GM12878 (cell line): Measurements from ENCODE around the gene SNAPC3. TPM values are rescaled to one million over a fixed set of nuclear protein-coding genes. Genes with fewer than 3 reads are reported as not detected.

ENCODE experiments used
- HDGF ChIP-seq: fragments of 450-650 bp; IDR thresholded peaks from 2 replicates; pipeline ENCODE4 v1.6.1; 2016; ENCODE audit warnings: antibody characterized with exemption
- POLR2AphosphoS2 ChIP-seq: IDR thresholded peaks from 2 replicates; pipeline ENCODE4 v1.6.1; 2011; ENCODE audit warnings: low read depth, mild to moderate bottlenecking, low read length, improper control_type of control experiment, moderate library complexity
- RELA ChIP-seq: fragments of 450-650 bp; IDR thresholded peaks from 2 replicates; pipeline ENCODE4 v1.8.0; 2014; ENCODE audit warnings: borderline replicate concordance; ENCODE audit not compliant: partially characterized antibody
- SUZ12 ChIP-seq: fragments of 200-600 bp; sonication (generic); IDR thresholded peaks from one replicate; pipeline ENCODE4 v1.6.1; 2018; ENCODE audit warnings: antibody characterized with exemption, mild to moderate bottlenecking; ENCODE audit not compliant: unreplicated experiment
- polyA plus RNA-seq, 11 experiments: library from polyadenylated mRNA; depleted of rRNA in 4 of 11; unstranded in 6 of 11; stranded (reverse) in 5 of 11; fragments of >200 nt; fragmentation: Nextera tagmentation in 4 of 11; fragmentation: Illumina TruSeq in 1 of 11; extraction: Ambion mirVana in 4 of 11; extraction: Trizol in 1 of 11; gene quantifications; 1 replicate in 1 of 11; 2 replicates in 10 of 11; pipeline versions ENCODE4 v1.2.1 to v1.2.3, GENCODE V29; 2011 to 2016; ENCODE audit warnings: inconsistent platforms in 2 of 11, missing spikeins in 2 of 11, low read depth in 1 of 11
- small RNA-seq: library from RNA; depleted of rRNA; stranded (forward); fragments of <200 nt; gene quantifications from one replicate; pipeline ENCODE3, GENCODE V24; 2014
- total RNA-seq, 4 experiments: library from RNA; depleted of rRNA in 3 of 4; stranded (reverse); fragments of >200 nt in 3 of 4; fragmentation: Illumina TruSeq in 1 of 4; extraction: Trizol in 1 of 4; gene quantifications; 2 replicates each; pipeline versions ENCODE4 v1.2.1 to v1.2.3, GENCODE V29; 2013 to 2021
- TF ChIP-seq, protein P1 (sequence below): fragments of 450-650 bp; IDR thresholded peaks from 2 replicates; pipeline ENCODE4 v1.6.1; 2017; ENCODE audit warnings: antibody characterized with exemption, mild to moderate bottlenecking, moderate library complexity
- TF ChIP-seq, protein P2 (sequence below): fragments of 450-650 bp; conservative IDR thresholded peaks from 2 replicates; pipeline ENCODE4 v1.6.1; 2017; ENCODE audit warnings: mild to moderate bottlenecking, moderate library complexity

The SNAPC3 gene
- total and polyA plus RNA-seq, 10 of the 15 experiments (the other 5 are each of a cell fraction or from before 2014, with no cell fraction given): 5.7 to 47.4 (median 24.6) TPM

- TF ChIP-seq SUZ12: no peak
- peak; percentile 86 for TF ChIP-seq RELA
- TF ChIP-seq, protein P1, sequence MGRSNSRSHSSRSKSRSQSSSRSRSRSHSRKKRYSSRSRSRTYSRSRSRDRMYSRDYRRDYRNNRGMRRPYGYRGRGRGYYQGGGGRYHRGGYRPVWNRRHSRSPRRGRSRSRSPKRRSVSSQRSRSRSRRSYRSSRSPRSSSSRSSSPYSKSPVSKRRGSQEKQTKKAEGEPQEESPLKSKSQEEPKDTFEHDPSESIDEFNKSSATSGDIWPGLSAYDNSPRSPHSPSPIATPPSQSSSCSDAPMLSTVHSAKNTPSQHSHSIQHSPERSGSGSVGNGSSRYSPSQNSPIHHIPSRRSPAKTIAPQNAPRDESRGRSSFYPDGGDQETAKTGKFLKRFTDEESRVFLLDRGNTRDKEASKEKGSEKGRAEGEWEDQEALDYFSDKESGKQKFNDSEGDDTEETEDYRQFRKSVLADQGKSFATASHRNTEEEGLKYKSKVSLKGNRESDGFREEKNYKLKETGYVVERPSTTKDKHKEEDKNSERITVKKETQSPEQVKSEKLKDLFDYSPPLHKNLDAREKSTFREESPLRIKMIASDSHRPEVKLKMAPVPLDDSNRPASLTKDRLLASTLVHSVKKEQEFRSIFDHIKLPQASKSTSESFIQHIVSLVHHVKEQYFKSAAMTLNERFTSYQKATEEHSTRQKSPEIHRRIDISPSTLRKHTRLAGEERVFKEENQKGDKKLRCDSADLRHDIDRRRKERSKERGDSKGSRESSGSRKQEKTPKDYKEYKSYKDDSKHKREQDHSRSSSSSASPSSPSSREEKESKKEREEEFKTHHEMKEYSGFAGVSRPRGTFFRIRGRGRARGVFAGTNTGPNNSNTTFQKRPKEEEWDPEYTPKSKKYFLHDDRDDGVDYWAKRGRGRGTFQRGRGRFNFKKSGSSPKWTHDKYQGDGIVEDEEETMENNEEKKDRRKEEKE: peak; percentile 99
- peak; percentile 86 for TF ChIP-seq HDGF
- TF ChIP-seq, protein P2, sequence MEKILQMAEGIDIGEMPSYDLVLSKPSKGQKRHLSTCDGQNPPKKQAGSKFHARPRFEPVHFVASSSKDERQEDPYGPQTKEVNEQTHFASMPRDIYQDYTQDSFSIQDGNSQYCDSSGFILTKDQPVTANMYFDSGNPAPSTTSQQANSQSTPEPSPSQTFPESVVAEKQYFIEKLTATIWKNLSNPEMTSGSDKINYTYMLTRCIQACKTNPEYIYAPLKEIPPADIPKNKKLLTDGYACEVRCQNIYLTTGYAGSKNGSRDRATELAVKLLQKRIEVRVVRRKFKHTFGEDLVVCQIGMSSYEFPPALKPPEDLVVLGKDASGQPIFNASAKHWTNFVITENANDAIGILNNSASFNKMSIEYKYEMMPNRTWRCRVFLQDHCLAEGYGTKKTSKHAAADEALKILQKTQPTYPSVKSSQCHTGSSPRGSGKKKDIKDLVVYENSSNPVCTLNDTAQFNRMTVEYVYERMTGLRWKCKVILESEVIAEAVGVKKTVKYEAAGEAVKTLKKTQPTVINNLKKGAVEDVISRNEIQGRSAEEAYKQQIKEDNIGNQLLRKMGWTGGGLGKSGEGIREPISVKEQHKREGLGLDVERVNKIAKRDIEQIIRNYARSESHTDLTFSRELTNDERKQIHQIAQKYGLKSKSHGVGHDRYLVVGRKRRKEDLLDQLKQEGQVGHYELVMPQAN: peak; percentile 96
- peak; percentile 89; the same call in 1 of the 2 replicates for TF ChIP-seq POLR2AphosphoS2
These were observed 88.3 kb downstream of the SNAPC3 start, which contains the start of gene PSIP1 (continued) for GRCh38 chr9:15510789-15511575.

Small RNA genes within 50 kb of the gene (small RNA-seq; reads per million reads assigned to genes)
- gene RNU6-319P: not detected

Other genes with a start within 250 kb of the SNAPC3 start
- gene TTC39B, start 115.7 kb upstream of the SNAPC3 start, total RNA-seq (2014; rRNA removed): 1.5 and 2.5 TPM in 2 replicates
- gene TTC39B, start 115.7 kb upstream of the SNAPC3 start, total RNA-seq (2014; rRNA removed; fragmentation: Illumina TruSeq; extraction: Trizol): 1.7 and 2.6 TPM in 2 replicates
- gene TTC39B, start 115.7 kb upstream of the SNAPC3 start, total RNA-seq (2021): 2.4 and 3.6 TPM in 2 replicates
- gene TTC39B, start 115.7 kb upstream of the SNAPC3 start, polyA plus RNA-seq (2011; rRNA removed): 1.4 and 2.2 TPM in 2 replicates
- gene TTC39B, start 115.7 kb upstream of the SNAPC3 start, polyA plus RNA-seq (2014; fragmentation: Illumina TruSeq; extraction: Trizol): 2.5 and 2.7 TPM in 2 replicates
- 1 to 10 TPM; 1.0 to 1.4 TPM for gene TTC39B, start 115.7 kb upstream of the SNAPC3 start, polyA plus RNA-seq (2014; fragmentation: Nextera tagmentation; extraction: Ambion mirVana)
- 1.0 and 1.8 TPM in 2 replicates for gene TTC39B, start 115.7 kb upstream of the SNAPC3 start, polyA plus RNA-seq (2014; rRNA removed)
- 1 to 10 TPM in 1 of 2 experiments, under 1 TPM in 1; 0.68 to 1.6 TPM for gene TTC39B, start 115.7 kb upstream of the SNAPC3 start, polyA plus RNA-seq (2016; fragmentation: Nextera tagmentation; extraction: Ambion mirVana)
- 130 and 159 TPM in 2 replicates for gene PSIP1, start 88.1 kb downstream of the SNAPC3 start, total RNA-seq (2014; rRNA removed)
- gene PSIP1, start 88.1 kb downstream of the SNAPC3 start, total RNA-seq (2014; rRNA removed; fragmentation: Illumina TruSeq; extraction: Trizol): 286 and 301 TPM in 2 replicates
- gene PSIP1, start 88.1 kb downstream of the SNAPC3 start, total RNA-seq (2021): 181 and 186 TPM in 2 replicates
- gene PSIP1, start 88.1 kb downstream of the SNAPC3 start, polyA plus RNA-seq (2011; rRNA removed): 179 and 352 TPM in 2 replicates
- gene PSIP1, start 88.1 kb downstream of the SNAPC3 start, polyA plus RNA-seq (2014; fragmentation: Illumina TruSeq; extraction: Trizol): 295 and 442 TPM in 2 replicates
- 100 to 1,000 TPM in 1 of 2 experiments, 10 to 100 TPM in 1; 75.5 to 115 TPM for gene PSIP1, start 88.1 kb downstream of the SNAPC3 start, polyA plus RNA-seq (2014; fragmentation: Nextera tagmentation; extraction: Ambion mirVana)
- gene PSIP1, start 88.1 kb downstream of the SNAPC3 start, polyA plus RNA-seq (2014; rRNA removed): 125 and 166 TPM in 2 replicates
- 100 to 1,000 TPM; 100 to 299 TPM for gene PSIP1, start 88.1 kb downstream of the SNAPC3 start, polyA plus RNA-seq (2016; fragmentation: Nextera tagmentation; extraction: Ambion mirVana)
- gene CCDC171, start 130.2 kb downstream of the SNAPC3 start, total RNA-seq (2014; rRNA removed): 2.0 and 3.5 TPM in 2 replicates
- 6.0 and 7.2 TPM in 2 replicates for gene CCDC171, start 130.2 kb downstream of the SNAPC3 start, total RNA-seq (2014; rRNA removed; fragmentation: Illumina TruSeq; extraction: Trizol)
- gene CCDC171, start 130.2 kb downstream of the SNAPC3 start, total RNA-seq (2021): 2.1 and 4.0 TPM in 2 replicates
- gene CCDC171, start 130.2 kb downstream of the SNAPC3 start, polyA plus RNA-seq (2011; rRNA removed): 3.0 and 3.9 TPM in 2 replicates
- gene CCDC171, start 130.2 kb downstream of the SNAPC3 start, polyA plus RNA-seq (2014; fragmentation: Illumina TruSeq; extraction: Trizol): 2.4 and 2.6 TPM in 2 replicates
- 1 to 10 TPM in 1 of 2 experiments, under 1 TPM in 1; 1.00 to 1.1 TPM for gene CCDC171, start 130.2 kb downstream of the SNAPC3 start, polyA plus RNA-seq (2014; fragmentation: Nextera tagmentation; extraction: Ambion mirVana)
- gene CCDC171, start 130.2 kb downstream of the SNAPC3 start, polyA plus RNA-seq (2014; rRNA removed): 1.4 and 2.6 TPM in 2 replicates
- 1 to 10 TPM; 2.9 to 3.8 TPM for gene CCDC171, start 130.2 kb downstream of the SNAPC3 start, polyA plus RNA-seq (2016; fragmentation: Nextera tagmentation; extraction: Ambion mirVana)